Astrocyte (in vitro differentiated cells and primary cell): ENCODE data around the gene TRIM63.

Experiments
- CTCF ChIP-seq: IDR thresholded peaks from 2 replicates; pipeline ENCODE4 v1.5.1; 2011; ENCODE audit warnings: low read depth, mild to moderate bottlenecking, inconsistent platforms, low read length, moderate library complexity; ENCODE audit not compliant: insufficient read depth
- EZH2 ChIP-seq: IDR thresholded peaks from 2 replicates; pipeline ENCODE4 v1.6.1; 2012; ENCODE audit warnings: mild to moderate bottlenecking, low read length, inconsistent platforms; ENCODE audit not compliant: insufficient read depth

- no peak for TF ChIP-seq EZH2
- TF ChIP-seq CTCF, result no peak
Measured at GRCh38 chr1:26066160-26066559, 1.3 kb downstream of the TRIM63 start.
